GM23338 (cell line): ENCODE results near the gene SREBF2.

ENCODE experiments used
- EZH2 ChIP-seq: fragments of 200-600 bp; sonication (generic); IDR thresholded peaks from one replicate; pipeline ENCODE4 v1.8.0; 2017; ENCODE audit warnings: antibody characterized with exemption, mild to moderate bottlenecking, low read depth; ENCODE audit not compliant: unreplicated experiment
- EZH2phosphoT487 ChIP-seq: fragments of 200-600 bp; sonication (generic); IDR thresholded peaks from one replicate; pipeline ENCODE4 v1.8.1; 2018; ENCODE audit warnings: antibody characterized with exemption; ENCODE audit not compliant: unreplicated experiment
- POLR2AphosphoS5 ChIP-seq: IDR thresholded peaks from 2 replicates; pipeline ENCODE4 v1.6.1; 2016; ENCODE audit warnings: antibody characterized with exemption, low read depth
- TF ChIP-seq, protein P1 (sequence below), 2 experiments: fragments of 200-600 bp in 1 of 2; sonication (generic) in 1 of 2; conservative IDR thresholded peaks; 2 replicates each; pipeline versions ENCODE4 v1.5.1 to v1.6.1; 2016 to 2017; ENCODE audit warnings: antibody characterized with exemption in 2 of 2, low read depth in 2 of 2, mild to moderate bottlenecking in 2 of 2, moderate library complexity in 1 of 2
- TF ChIP-seq, protein P2 (sequence below): IDR thresholded peaks from one replicate; pipeline ENCODE4 v1.6.1; 2018; ENCODE audit warnings: antibody characterized with exemption; ENCODE audit not compliant: unreplicated experiment

DNA sequence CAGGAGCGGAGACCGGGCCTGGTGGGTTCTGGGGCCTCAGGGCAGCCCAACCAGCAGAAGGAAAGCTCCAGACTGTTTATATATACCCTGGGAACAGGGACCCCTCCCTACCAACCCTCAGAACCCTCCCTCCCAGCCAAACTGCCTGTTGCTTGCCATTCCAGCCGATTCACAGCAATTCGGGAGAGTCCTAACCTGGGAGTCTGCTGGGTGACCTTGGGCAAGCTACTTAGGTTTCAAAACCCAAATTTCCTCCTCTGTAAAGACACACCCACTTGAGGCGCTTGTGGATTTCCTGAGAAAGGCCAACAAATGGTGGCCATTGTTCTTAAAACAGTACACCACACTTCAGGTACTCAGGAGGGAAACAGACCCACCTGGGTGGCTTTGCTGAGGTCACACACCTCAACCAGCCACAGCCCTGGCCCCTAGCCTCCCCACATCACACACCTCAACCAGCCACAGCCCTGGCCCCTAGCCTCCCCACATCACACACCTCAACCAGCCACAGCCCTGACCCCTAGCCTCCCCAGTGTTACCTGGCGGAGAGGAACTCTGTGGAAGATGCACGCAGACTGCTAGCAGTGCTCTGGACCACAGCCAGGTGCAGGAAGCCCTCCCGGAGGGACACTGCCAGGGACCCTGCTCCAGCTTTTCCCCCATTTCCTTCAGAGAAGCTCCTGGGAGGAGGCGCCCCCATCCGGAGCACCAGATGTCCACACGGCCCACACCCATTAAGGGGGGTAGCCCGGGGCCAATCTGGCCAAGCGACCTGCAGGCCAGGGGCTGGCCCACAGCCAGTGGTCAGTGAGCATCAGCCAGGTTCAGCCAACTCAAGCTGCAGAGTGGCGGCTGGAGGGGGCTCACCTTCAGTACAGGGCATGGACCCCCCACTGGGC, 75.8 kb downstream of the SREBF2 start:
- TF ChIP-seq, protein P1, sequence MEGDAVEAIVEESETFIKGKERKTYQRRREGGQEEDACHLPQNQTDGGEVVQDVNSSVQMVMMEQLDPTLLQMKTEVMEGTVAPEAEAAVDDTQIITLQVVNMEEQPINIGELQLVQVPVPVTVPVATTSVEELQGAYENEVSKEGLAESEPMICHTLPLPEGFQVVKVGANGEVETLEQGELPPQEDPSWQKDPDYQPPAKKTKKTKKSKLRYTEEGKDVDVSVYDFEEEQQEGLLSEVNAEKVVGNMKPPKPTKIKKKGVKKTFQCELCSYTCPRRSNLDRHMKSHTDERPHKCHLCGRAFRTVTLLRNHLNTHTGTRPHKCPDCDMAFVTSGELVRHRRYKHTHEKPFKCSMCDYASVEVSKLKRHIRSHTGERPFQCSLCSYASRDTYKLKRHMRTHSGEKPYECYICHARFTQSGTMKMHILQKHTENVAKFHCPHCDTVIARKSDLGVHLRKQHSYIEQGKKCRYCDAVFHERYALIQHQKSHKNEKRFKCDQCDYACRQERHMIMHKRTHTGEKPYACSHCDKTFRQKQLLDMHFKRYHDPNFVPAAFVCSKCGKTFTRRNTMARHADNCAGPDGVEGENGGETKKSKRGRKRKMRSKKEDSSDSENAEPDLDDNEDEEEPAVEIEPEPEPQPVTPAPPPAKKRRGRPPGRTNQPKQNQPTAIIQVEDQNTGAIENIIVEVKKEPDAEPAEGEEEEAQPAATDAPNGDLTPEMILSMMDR (conservative IDR thresholded peaks at IDR 0.05; ENCODE audit: low read depth in 2 of 2), result peak; percentile 20 to 48; a peak in 2 of 4 replicates
- TF ChIP-seq POLR2AphosphoS5 (no peak; the same call in 1 of the 2 replicates), EZH2 (no peak), EZH2phosphoT487 (no peak)
- TF ChIP-seq, protein P2, sequence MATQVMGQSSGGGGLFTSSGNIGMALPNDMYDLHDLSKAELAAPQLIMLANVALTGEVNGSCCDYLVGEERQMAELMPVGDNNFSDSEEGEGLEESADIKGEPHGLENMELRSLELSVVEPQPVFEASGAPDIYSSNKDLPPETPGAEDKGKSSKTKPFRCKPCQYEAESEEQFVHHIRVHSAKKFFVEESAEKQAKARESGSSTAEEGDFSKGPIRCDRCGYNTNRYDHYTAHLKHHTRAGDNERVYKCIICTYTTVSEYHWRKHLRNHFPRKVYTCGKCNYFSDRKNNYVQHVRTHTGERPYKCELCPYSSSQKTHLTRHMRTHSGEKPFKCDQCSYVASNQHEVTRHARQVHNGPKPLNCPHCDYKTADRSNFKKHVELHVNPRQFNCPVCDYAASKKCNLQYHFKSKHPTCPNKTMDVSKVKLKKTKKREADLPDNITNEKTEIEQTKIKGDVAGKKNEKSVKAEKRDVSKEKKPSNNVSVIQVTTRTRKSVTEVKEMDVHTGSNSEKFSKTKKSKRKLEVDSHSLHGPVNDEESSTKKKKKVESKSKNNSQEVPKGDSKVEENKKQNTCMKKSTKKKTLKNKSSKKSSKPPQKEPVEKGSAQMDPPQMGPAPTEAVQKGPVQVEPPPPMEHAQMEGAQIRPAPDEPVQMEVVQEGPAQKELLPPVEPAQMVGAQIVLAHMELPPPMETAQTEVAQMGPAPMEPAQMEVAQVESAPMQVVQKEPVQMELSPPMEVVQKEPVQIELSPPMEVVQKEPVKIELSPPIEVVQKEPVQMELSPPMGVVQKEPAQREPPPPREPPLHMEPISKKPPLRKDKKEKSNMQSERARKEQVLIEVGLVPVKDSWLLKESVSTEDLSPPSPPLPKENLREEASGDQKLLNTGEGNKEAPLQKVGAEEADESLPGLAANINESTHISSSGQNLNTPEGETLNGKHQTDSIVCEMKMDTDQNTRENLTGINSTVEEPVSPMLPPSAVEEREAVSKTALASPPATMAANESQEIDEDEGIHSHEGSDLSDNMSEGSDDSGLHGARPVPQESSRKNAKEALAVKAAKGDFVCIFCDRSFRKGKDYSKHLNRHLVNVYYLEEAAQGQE, result no peak
